ENCODE measurements around the gene BRD8.
A peak's percentile ranks its signal among the peaks of the same experiment; 100 is the strongest.

Gene BRD8

DNA sequence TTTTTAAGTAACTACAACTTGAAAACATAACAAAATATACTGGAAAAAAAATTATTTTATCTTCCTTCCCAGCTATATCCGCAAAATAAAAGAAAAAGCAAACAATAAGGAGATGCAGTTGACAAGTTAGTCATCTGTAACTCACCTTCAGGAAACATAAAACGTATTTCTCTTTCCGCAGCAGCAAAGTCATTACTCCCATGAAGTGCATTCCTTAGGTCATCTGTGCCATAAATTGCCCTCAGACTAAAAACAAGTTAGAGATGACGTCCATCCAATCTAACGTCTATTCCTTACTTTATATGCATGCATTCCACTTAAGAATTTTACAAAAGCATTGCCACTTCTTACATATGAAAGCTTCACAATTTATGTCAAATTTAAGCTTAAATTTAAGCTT, 50.1 kb downstream of the BRD8 start:
- no peak for DNase-seq (ENCODE audit: extremely low read depth, low read depth)
- H3K4me3 ChIP-seq (replicated peaks; ENCODE audit: low read depth, low read length): no peak overlapping the region
- TF ChIP-seq, protein P1, sequence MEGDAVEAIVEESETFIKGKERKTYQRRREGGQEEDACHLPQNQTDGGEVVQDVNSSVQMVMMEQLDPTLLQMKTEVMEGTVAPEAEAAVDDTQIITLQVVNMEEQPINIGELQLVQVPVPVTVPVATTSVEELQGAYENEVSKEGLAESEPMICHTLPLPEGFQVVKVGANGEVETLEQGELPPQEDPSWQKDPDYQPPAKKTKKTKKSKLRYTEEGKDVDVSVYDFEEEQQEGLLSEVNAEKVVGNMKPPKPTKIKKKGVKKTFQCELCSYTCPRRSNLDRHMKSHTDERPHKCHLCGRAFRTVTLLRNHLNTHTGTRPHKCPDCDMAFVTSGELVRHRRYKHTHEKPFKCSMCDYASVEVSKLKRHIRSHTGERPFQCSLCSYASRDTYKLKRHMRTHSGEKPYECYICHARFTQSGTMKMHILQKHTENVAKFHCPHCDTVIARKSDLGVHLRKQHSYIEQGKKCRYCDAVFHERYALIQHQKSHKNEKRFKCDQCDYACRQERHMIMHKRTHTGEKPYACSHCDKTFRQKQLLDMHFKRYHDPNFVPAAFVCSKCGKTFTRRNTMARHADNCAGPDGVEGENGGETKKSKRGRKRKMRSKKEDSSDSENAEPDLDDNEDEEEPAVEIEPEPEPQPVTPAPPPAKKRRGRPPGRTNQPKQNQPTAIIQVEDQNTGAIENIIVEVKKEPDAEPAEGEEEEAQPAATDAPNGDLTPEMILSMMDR (IDR thresholded peaks at IDR 0.05; ENCODE audit: low read depth, low read length, missing control alignments): no peak

DNA sequence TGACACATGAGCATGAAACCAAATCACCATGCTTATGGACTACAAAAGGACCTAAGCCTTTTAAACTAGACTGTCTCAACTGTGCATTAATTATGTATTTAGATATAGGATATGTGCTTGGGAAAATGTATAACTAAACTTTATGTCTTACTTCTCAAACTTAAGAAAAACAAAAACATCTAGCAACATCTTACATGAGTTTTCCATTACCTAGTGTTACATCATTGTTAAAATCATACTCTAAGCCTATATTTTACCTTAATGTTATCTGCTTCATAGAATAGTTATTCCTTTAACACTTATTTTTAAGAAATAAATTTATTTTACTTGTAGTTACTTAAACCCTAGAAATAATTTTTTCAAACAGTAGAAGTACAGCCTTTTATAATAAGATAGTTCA, 63.2 kb downstream of the BRD8 start:
- H3K4me3 ChIP-seq (replicated peaks; ENCODE audit: low read depth, low read length): no peak overlapping the region
- no peak for DNase-seq (ENCODE audit: extremely low read depth, low read depth)
- TF ChIP-seq, protein P1 (IDR thresholded peaks at IDR 0.05; ENCODE audit: low read depth, low read length, missing control alignments): no peak

DNA sequence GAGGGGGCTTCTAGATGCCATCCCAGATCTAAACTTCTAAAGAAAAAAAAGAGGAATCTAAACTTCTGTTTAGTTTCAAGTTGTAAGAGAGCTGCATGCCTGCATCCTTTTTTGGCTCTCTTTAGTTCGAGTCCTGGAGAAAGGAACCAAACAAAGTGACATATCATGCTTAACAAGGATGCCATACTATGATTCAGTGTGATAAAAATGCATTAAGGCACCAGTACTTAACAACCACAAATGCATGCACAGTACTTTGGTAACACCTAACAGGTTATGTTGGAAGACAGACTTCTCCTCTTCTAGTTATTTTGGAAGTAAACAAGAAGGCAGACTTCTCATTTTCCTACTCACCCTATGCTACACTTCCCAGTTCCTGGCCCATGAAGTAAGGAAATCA, 66.5 kb downstream of the BRD8 start:
- DNase-seq (ENCODE audit: extremely low read depth, low read depth): peak; percentile 3
- TF ChIP-seq, protein P1 (IDR thresholded peaks at IDR 0.05; ENCODE audit: low read depth, low read length, missing control alignments): no peak
- no peak overlapping the region for H3K4me3 ChIP-seq (replicated peaks; ENCODE audit: low read depth, low read length)

DNA sequence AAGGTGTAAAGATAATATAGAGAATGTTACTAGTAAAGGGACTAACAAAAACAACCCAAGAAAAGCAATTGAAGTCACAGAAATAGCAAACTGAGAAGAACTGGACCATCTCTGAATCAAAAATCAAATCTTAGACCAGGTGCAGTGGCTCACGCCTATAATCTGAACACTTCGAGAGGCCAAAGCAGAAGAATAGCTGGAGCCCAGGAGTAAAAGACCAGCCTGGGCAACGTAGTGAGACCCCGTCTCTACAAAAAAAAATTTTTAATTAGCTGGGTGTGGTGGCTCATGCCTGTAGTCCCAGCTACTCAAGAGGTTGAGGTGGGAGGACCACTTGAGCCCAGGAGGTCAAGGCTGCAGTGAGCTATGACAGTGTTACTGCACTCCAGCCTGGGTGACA, 67.2 kb downstream of the BRD8 start:
- no peak for DNase-seq (ENCODE audit: extremely low read depth, low read depth)
- TF ChIP-seq, protein P1 (IDR thresholded peaks at IDR 0.05; ENCODE audit: low read depth, low read length, missing control alignments): no peak
- H3K4me3 ChIP-seq (replicated peaks; ENCODE audit: low read depth, low read length): no peak overlapping the region

DNA sequence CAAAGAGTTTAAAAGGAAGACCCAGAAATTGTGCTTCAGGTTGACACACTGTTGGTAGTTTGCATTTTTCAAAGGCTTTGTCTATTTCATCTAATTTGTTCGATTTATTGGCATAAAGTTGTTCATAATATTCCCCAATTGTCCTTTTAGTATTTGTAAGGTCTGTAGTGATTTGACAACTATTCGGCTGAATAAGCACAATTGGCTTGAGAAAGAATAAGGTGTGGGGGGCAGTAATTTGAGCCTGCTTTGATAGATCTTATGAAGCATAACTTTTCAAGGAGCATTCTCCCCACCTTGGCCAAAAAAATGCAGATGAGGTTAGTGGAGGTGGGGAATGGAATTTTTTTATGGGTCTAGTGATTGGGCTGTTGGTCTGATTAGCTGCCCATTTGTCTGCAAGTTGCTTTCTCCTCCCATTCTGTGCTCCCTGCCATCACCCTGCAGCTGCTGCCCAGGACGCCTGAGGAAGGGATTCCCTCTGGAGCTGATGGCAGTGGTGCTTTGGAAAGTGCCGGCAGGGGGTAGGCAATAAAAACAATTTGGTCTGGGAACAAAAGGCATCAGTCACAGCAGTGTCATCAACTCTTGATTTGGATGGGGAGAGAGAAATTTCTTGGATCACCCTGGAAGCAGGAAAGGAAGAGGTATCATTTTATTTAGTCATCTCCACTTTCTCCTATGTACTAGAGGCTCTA, 68.0 kb downstream of the BRD8 start:
- TF ChIP-seq, protein P1 (IDR thresholded peaks at IDR 0.05; ENCODE audit: low read depth, low read length, missing control alignments): no peak
- H3K4me3 ChIP-seq (replicated peaks; ENCODE audit: low read depth, low read length): no peak overlapping the region
- no peak for DNase-seq (ENCODE audit: extremely low read depth, low read depth)

DNA sequence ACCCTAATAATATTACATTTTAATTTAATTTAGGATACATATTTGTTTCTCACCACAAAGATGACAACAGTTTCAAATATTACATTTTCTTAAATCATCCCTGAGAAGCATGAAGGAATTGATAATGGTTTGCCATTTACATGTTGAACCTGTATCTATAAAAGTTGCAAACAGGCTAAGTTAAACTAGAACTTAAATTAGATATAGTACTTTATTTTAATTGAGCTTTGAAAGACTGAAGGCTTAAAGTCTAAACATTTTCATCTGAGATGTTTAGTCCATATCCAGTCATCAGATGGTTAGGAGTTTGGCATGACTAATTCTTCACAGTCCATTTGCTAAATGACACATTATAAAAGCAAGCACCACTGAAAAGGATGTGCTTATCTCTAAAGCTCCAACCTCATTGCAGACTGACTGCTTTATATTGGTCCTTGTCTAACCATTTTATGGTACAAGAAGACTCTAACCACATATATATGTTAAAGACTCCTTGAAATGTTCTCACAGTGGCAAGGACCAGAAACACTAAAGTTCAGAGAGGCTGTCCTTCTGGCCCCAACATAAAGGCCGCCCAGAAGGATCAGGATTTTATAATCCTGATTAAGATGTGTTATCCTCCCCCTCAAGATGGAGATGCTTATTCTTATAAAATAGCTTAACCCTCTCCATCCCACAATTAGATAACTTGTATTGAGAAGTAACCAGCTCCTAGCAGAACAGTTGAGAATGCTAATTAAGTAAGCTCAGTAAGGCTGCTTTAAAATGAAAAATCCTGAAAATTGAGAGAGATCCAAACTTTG, 68.8 kb downstream of the BRD8 start:
- DNase-seq (ENCODE audit: extremely low read depth, low read depth): no peak
- TF ChIP-seq, protein P1 (IDR thresholded peaks at IDR 0.05; ENCODE audit: low read depth, low read length, missing control alignments): no peak
- H3K4me3 ChIP-seq (replicated peaks; ENCODE audit: low read depth, low read length): no peak overlapping the region
